ENCODE results near the gene CDX1. TPM values are rescaled to one million over a fixed set of nuclear protein-coding genes. Genes with fewer than 3 reads are reported as not detected.

Gene CDX1
- total and polyA plus RNA-seq, 12 donors = 0.11 to 0.32 (median 0.23) TPM; not detected in 7

GRCh38 chr5:150119421-150120061, 47.0 kb upstream of the CDX1 start:
- Histone ChIP-seq H3K9me3 (replicated peaks in 1 of 3) (no peaks in the 10 kb centered on the region), H3K36me3 (replicated peaks in 1 of 2) (peaks cover 0 to 9% of the 10 kb centered on the region in 2 donors), H3K27ac (no peak overlapping the region), H3K4me1 (replicated peaks in 1 of 2) (no peaks in the 10 kb centered on the region), H3K27me3 (no peaks in the 10 kb centered on the region), H3K4me3 (no peak overlapping the region)
- peak; percentile 19 to 55 (median 22) for DNase-seq
- 78 to 81% (median 79%) methylated on average over 9 to 10 of the region's 10 CpGs for WGBS, 4 donors
- TF ChIP-seq POLR2A (IDR thresholded peaks at IDR 0.05) (no peak), CTCF (IDR thresholded peaks at IDR 0.05) (no peak)
- intact Hi-C loops (cut with DNase I) = no loop called here

GRCh38 chr5:150120062-150120441, 46.5 kb upstream of the CDX1 start:
- WGBS, 4 donors = 83 to 96% (median 92%) methylated on average over 3 of the region's 3 CpGs
- H3K9me3 ChIP-seq (replicated peaks in 1 of 3) = no peaks in the 10 kb centered on the region
- no peaks in the 10 kb centered on the region for H3K27me3 ChIP-seq
- peaks cover 0 to 9% of the 10 kb centered on the region in 2 donors for H3K36me3 ChIP-seq (replicated peaks in 1 of 2)
- no peak for TF ChIP-seq CTCF (IDR thresholded peaks at IDR 0.05)
- intact Hi-C loops (cut with DNase I) = no loop called here
- no peaks in the 10 kb centered on the region for H3K4me1 ChIP-seq (replicated peaks in 1 of 2)
- no peak overlapping the region for H3K27ac ChIP-seq
- peak in 4 of 7 donors; percentile 3 to 15 (median 6) for DNase-seq
- H3K4me3 ChIP-seq = no peak overlapping the region

DNA sequence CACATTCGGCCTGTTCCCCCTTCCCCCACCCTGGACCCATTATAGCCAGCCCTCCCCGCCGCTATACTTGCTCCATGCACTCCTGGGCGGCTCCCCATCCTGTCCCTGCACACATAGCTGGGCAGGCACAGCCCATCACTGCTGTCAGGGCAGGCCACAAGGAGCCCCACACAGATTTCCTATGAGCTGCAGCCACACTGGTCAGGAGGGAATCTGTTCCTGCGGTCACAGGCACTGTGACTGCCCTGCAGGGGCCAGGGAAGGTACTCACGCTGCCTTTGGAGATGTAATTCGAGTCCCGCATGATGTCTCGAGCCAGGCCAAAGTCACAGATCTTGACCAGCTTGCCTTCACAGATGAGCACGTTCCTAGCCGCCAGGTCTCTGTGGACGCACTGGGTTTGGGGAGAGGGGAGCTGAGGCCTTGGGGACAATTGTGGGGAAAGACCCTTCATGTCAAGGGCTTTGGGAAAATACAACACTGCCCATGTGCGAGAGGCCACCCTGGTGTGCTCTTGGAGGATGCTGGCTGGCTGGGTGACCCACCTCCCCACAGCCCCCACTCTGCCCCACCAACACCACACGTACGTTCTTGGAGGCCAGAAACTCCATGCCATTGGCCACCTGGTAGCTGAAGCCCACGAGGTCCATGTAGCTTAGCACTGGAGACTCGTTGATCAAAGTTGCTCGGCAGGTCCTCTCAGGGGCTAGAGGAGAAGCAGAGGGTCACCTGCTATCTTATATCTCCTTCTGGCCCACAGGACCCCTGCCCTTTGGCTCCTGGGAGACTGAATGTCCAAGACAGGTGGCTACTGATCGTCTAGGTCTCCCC, 45.7 kb upstream of the CDX1 start:
- 76 to 91% (median 85%) methylated on average over 9 to 19 of the region's 19 CpGs for whole genome bisulfite sequencing, 4 donors
- Histone ChIP-seq H3K4me3 (no peak overlapping the region), H3K27ac (no peak overlapping the region), H3K36me3 (replicated peaks in 1 of 2) (peaks cover 0 to 9% of the 10 kb centered on the region in 2 donors), H3K4me1 (replicated peaks in 1 of 2) (no peaks in the 10 kb centered on the region), H3K9me3 (replicated peaks in 1 of 3) (no peaks in the 10 kb centered on the region), H3K27me3 (no peaks in the 10 kb centered on the region)
- intact Hi-C loops (cut with DNase I) = no loop called here
- TF ChIP-seq CTCF (IDR thresholded peaks at IDR 0.05) (no peak), POLR2A (IDR thresholded peaks at IDR 0.05) (no peak)
- DNase-seq = peak in 3 of 7 donors; percentile 4 to 10 (median 8)

- intact Hi-C loops (cut with DNase I) = no loop called here
- Histone ChIP-seq H3K27ac (no peak overlapping the region), H3K4me3 (no peak overlapping the region), H3K4me1 (replicated peaks in 1 of 2) (no peaks in the 10 kb centered on the region), H3K36me3 (replicated peaks in 1 of 2) (peaks cover 0 to 9% of the 10 kb centered on the region in 2 donors), H3K27me3 (no peaks in the 10 kb centered on the region), H3K9me3 (replicated peaks in 1 of 3) (no peaks in the 10 kb centered on the region)
- peak in 1 of 7 donors; percentile 1 for DNase-seq
- TF ChIP-seq CTCF (IDR thresholded peaks at IDR 0.05) = no peak
- TF ChIP-seq POLR2A (IDR thresholded peaks at IDR 0.05) = no peak
- WGBS, 4 donors = 88 to 92% (median 88%) methylated on average over 11 to 14 of the region's 14 CpGs
Observed at GRCh38 chr5:150121448-150122157, 45.0 kb upstream of the CDX1 start.

All from adrenal gland (tissue), 12 donors.